ENCODE measurements around the gene TIMM8B. TPM values are rescaled to one million over a fixed set of nuclear protein-coding genes. Genes with fewer than 3 reads are reported as not detected.

TIMM8B gene
- total and polyA plus RNA-seq, 9 of the 15 experiments (the other 6 are each of a cell fraction or from before 2014, with no cell fraction given) = 95.8 to 338 (median 145) TPM

GRCh38 chr11:112042161-112042960 lies 44.2 kb downstream of the TIMM8B start (continued):
- TF ChIP-seq E2F4 (CRISPR knock-in tag; IDR thresholded peaks at IDR 0.05; ENCODE audit: low read depth) (no peak), LCOR (CRISPR knock-in tag; IDR thresholded peaks at IDR 0.05) (no peak), CTCF (IDR thresholded peaks at IDR 0.05 in 2 of 3, conservative IDR thresholded peaks at IDR 0.05 in 1 of 3; ENCODE audit: insufficient read depth in 2 of 3, low read depth in 1 of 3, low read length in 3 of 3) (no peak), EZH2 (IDR thresholded peaks at IDR 0.05; ENCODE audit: borderline replicate concordance, low read depth, low read length) (no peak), TBP (optimal IDR thresholded peaks at IDR 0.05; ENCODE audit: low read depth, low read length) (no peak), ZNF589 (CRISPR knock-in tag; IDR thresholded peaks at IDR 0.05; ENCODE audit: low read depth) (0 out of 2 replicates have a peak, but pooled peaks have one; percentile 34), MEF2A (IDR thresholded peaks at IDR 0.05; ENCODE audit: control insufficient read depth, low read depth, low read length) (0 out of 2 replicates have a peak, but pooled peaks have one; percentile 14), TEAD1 (CRISPR knock-in tag; IDR thresholded peaks at IDR 0.05) (no peak), ZNF282 (CRISPR knock-in tag; IDR thresholded peaks at IDR 0.05) (no peak), ZBTB26 (CRISPR knock-in tag; IDR thresholded peaks at IDR 0.05) (no peak), NBN (IDR thresholded peaks at IDR 0.05; ENCODE audit: low read depth) (peak; percentile 41; the same call in 1 of the 2 replicates), KAT8 (IDR thresholded peaks at IDR 0.05; ENCODE audit: low read depth) (no peak), NCOA1 (IDR thresholded peaks at IDR 0.05; ENCODE audit: low read depth) (no peak), ZBTB9 (CRISPR knock-in tag; IDR thresholded peaks at IDR 0.05) (no peak), SRSF1 (IDR thresholded peaks at IDR 0.05; ENCODE audit: low read depth, low read length) (no peak), ZBED1 (IDR thresholded peaks at IDR 0.05) (no peak), E2F5 (CRISPR knock-in tag; IDR thresholded peaks at IDR 0.05) (no peak), PATZ1 (CRISPR knock-in tag; IDR thresholded peaks at IDR 0.05; ENCODE audit: borderline replicate concordance) (no peak), ZNF253 (CRISPR knock-in tag; conservative IDR thresholded peaks at IDR 0.05) (no peak)
